GM12865 (cell line): ENCODE results near the gene SPACDR.

Source experiments
- DNase-seq: peaks from one replicate; pipeline ENCODE4 v3.0.0; 2010; ENCODE audit warnings: low read depth
- H3K4me3 ChIP-seq: 2 replicates; pipeline ENCODE4 v1.5.1; 2011; ENCODE audit warnings: mild to moderate bottlenecking, low read depth, low read length, control low read depth
- CTCF ChIP-seq: IDR thresholded peaks from 2 replicates; pipeline ENCODE4 v1.5.1; 2011; ENCODE audit warnings: low read length, control low read depth, low read depth, inconsistent platforms; ENCODE audit not compliant: insufficient read depth; ENCODE audit errors: missing control alignments

Gene SPACDR

DNA sequence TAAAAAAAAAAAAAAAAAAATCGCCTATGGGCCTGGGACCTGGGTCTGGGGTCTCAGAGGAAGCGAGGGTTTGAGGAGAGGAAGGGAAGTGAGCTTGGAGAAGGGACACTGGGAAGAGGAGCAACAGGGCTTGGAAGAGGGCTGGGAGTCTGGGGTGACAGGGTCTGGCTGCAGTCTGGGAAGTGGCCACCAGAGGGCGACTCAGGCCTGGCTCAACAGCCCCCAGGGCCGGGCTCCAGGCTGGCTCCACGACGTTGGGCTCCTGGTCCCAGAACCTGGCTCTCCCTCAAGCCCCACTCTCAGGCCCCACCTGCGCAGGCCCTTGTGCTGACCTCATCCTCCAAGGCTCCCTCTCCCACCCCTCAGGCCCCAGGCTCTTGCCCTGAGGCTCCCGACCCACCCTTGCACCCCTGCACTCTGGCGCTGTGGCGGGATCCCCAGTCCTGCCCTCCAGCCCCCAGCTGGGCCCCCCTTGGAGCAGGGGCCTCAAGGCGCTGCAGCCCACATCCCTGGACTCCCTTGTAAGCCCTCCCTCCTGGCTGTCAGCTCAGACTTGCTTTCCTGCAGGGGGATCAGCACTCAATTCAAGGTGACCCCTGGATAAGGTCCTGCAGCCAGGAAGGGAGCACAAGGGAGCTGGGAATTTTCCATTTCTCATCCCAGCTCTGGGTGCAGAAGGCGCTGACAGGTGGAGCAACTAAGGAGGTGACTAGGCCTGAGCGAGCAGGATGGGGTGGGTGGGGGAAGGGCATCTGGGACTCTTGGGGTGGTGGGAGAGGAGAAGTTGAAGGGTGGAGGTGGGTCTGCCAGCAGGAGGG lies 5.4 kb upstream of the SPACDR start:
- H3K4me3 ChIP-seq = no peak overlapping the region
- DNase-seq = peak; percentile 83
- peak; percentile 97 for TF ChIP-seq CTCF

- no peak for DNase-seq
- no peak for TF ChIP-seq CTCF
Measured at GRCh38 chr7:100467638-100468373, 3.7 kb upstream of the SPACDR start.

DNA sequence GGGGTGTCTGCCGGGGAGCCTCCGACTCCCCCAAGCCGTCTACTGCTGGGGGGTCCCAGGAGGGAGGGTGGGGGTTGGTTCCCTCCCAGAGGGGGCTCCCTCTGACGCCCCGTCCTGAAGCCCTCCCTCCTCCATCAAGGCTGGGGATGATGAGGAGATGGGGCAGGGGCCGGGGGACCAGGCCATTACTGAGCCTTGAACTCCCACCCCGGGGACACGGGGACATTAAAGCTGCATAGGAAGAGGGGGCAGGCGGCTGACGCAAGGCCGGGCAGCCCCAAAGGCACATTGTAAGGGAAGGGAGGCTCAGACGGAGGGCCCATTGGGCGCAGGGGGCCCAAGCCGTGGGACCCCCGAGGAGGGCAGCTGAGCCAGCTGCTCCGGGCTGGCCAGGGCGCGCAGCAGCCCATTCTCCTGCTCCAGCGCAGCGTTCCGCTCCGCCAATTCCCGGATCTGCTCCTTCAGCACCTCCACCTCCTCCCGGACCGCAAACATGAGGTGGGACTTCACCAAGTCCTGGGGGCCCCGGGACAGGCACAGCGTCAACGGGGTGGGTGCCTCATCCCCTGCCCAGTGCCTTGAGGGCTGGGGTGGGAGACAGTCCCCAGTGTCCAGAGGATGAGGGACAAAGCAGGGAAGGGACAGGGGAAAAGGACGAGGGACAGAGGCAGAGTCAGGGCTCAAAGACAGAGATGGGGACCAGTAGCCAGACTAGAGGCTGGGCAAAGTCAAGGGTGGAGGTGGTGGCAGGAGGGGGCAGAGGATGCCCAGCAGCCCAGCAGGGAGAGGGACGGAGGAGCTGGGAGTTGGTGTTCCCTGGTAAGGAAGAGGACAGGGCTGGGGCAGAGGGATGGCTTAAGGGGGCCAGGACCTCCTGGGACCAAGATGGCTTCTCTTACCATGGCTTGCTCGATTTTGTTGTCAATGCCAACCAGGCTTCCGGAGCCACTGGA lies 2.9 kb upstream of the SPACDR start:
- DNase-seq = no peak
- no peak overlapping the region for H3K4me3 ChIP-seq
- TF ChIP-seq CTCF = no peak

More at GRCh38 chr7:100467638-100468373, 3.7 kb upstream of the SPACDR start:
- no peak overlapping the region for H3K4me3 ChIP-seq

DNA sequence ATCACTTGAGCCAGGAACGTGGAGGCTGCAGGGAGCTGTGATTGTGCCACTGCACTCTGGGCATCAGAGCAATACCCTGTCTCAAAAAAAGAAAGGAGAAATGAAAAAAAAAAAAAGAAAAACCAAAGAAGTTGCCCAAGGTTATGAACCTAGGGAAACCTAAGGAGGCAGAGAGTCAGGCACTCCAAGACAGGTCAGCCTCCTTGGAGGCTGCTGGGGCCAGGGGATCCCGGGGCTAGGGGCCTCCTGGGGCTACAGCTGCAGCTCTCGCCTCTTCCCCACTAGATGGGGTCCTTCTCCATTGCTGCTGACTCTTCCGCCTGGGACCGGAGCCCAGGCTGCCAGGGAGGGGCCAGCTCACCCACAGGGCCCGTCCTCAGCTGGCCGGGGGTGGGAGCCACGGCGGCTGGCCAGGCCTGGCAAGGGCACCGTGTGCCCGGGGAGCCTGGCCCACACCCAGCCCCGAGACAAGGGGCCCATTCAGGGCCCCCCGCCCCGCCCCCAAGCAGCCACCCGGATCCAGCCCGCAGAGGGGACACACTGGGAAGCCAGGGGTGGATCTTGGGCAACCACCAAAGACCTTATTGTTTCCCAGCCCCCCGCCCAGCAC lies 1.7 kb upstream of the SPACDR start:
- DNase-seq = no peak

DNA sequence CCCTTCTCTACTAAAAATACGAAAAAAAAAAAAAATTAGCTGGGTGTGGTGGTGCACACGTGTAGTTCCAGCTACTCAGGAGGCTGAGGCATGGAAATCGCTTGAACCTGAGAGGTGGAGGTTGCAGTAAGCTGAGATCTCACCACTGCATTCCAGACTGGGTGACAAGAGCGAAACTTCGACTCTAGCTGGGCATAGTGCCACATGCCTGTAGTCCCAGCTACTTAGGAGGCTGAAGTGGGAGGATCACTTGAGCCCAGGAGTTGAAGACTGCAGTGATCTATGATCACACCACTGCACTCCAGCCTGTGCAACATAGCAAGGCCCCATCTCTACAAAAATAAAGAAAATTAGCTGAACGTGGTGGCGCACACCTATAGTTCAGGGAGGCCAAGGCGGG lies 1.2 kb upstream of the SPACDR start:
- H3K4me3 ChIP-seq = no peak overlapping the region
- DNase-seq = no peak
- no peak for TF ChIP-seq CTCF

More for the DNA sequence above, 1.7 kb upstream of the SPACDR start:
- no peak overlapping the region for H3K4me3 ChIP-seq
- TF ChIP-seq CTCF = no peak

DNA sequence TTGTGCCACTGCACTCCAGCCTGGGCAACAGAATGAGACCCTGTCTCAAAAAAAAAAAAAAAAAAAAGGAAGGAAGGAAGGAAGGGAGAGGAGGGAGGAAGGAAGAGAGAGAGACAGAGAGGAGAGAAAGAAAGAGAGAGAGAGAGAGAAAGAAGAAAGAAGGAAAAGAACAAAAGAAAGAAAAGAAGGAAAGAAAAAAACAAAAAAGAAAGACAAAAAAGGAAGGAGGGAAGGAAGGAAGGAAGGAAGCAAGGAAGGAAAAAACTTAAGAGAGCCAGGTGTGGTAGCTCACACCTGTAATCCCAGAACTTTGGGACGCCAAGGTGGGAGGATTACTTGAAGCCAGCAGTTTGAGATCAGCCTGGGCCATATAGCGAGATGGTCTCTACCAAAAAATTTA lies 731 bp upstream of the SPACDR start:
- DNase-seq = no peak
- TF ChIP-seq CTCF = no peak

More for the DNA sequence above, 731 bp upstream of the SPACDR start:
- H3K4me3 ChIP-seq = no peak overlapping the region
